BJ (cell line): Measurements from ENCODE around the gene EIF2AK2. TPM values are rescaled to one million over a fixed set of nuclear protein-coding genes. Genes with fewer than 3 reads are reported as not detected.

Experiments used
- CTCF ChIA-PET: fragments of 350-600 bp; formaldehyde crosslinking; extraction: SDS; loops from one replicate; lab custom pipeline; 2021; ENCODE audit warnings: antibody characterized with exemption, inconsistent platforms; lab: Yijun Ruan, JAX
- POLR2A ChIA-PET: fragments of 300-600 bp; sonication (Branson Sonifier 250); formaldehyde crosslinking; extraction: SDS; loops from one replicate; lab custom pipeline; 2021; ENCODE audit warnings: antibody characterized with exemption; lab: Charles Lee
- DNase-seq: peaks from one replicate; pipeline ENCODE4 v3.0.0-alpha.2; 2011; ENCODE audit warnings: low read depth
- H3K27me3 ChIP-seq: 2 replicates; pipeline ENCODE4 v1.6.0; 2011; ENCODE audit warnings: low read length; ENCODE audit not compliant: control insufficient read depth, insufficient read depth
- H3K36me3 ChIP-seq: 2 replicates; pipeline ENCODE4 v1.5.1; 2011; ENCODE audit warnings: low read length; ENCODE audit not compliant: control insufficient read depth, insufficient read depth
- H3K4me3 ChIP-seq: 2 replicates; pipeline ENCODE4 v1.5.1; 2011; ENCODE audit warnings: low read depth, mild to moderate bottlenecking, control low read depth, low read length
- CTCF ChIP-seq: IDR thresholded peaks from 2 replicates; pipeline ENCODE4 v1.5.1; 2011; ENCODE audit warnings: low read depth, mild to moderate bottlenecking, control low read depth, inconsistent platforms, low read length, moderate library complexity; ENCODE audit not compliant: insufficient read depth
- polyA plus RNA-seq: library from polyadenylated mRNA; depleted of rRNA; stranded (reverse); fragments of >200 nt; gene quantifications from 2 replicates; pipeline ENCODE4 v1.2.3, GENCODE V29; 2011; rRNA removed

EIF2AK2 gene
- polyA plus RNA-seq, 1 experiment, result 9.3 TPM

- ChIA-PET POLR2A (no interaction called here), CTCF (interaction anchor here (1.2 kb wide), 1 partner anchor 17 kb away, joined by 3 read pairs; no protein-coding TSS in a partner anchor)
- Histone ChIP-seq H3K36me3 (peaks cover 4% of the 10 kb centered on the region), H3K27me3 (no peaks in the 10 kb centered on the region), H3K4me3 (no peak overlapping the region)
- no peak for TF ChIP-seq CTCF
- no peak for DNase-seq
Observed at GRCh38 chr2:37061013-37061711, 95.6 kb downstream of the EIF2AK2 start.

- H3K36me3 ChIP-seq, result peaks cover 4% of the 10 kb centered on the region
Observed at GRCh38 chr2:37060446-37060845, 96.3 kb downstream of the EIF2AK2 start.

GRCh38 chr2:37059841-37060240 lies 96.9 kb downstream of the EIF2AK2 start:
- peaks cover 4% of the 10 kb centered on the region for H3K36me3 ChIP-seq
- no peak for TF ChIP-seq CTCF
- no peaks in the 10 kb centered on the region for H3K27me3 ChIP-seq
- ChIA-PET POLR2A (no interaction called here), CTCF (interaction anchor here (0.7 to 1.2 kb wide), 2 partner anchors 18 to 19 kb away, joined by 3 read pairs; no protein-coding TSS in a partner anchor)
- DNase-seq, result no peak
- H3K4me3 ChIP-seq, result no peak overlapping the region

More at GRCh38 chr2:37060446-37060845, 96.3 kb downstream of the EIF2AK2 start:
- Histone ChIP-seq H3K4me3 (no peak overlapping the region), H3K27me3 (no peaks in the 10 kb centered on the region)
- ChIA-PET CTCF (interaction anchor here (0.7 to 1.2 kb wide), 2 partner anchors 18 to 19 kb away, joined by 3 read pairs; no protein-coding TSS in a partner anchor), POLR2A (no interaction called here)
- DNase-seq, result no peak
- no peak for TF ChIP-seq CTCF

- DNase-seq, result no peak
- H3K36me3 ChIP-seq, result peaks cover 3% of the 10 kb centered on the region
Observed at GRCh38 chr2:37052600-37053332, 104.0 kb downstream of the EIF2AK2 start.

More at GRCh38 chr2:37052600-37053332, 104.0 kb downstream of the EIF2AK2 start:
- TF ChIP-seq CTCF, result no peak
- Histone ChIP-seq H3K4me3 (no peak overlapping the region), H3K27me3 (no peaks in the 10 kb centered on the region)
- ChIA-PET POLR2A (no interaction called here), CTCF (no interaction called here)

Other genes with a start within 250 kb of the EIF2AK2 start
- gene STRN, start 190.4 kb downstream of the EIF2AK2 start, polyA plus RNA-seq, result 8.5 and 18.0 TPM in 2 replicates
- gene HEATR5B, start 72.6 kb downstream of the EIF2AK2 start, polyA plus RNA-seq, result 10.4 and 17.3 TPM in 2 replicates
- gene GPATCH11, start 72.5 kb downstream of the EIF2AK2 start, polyA plus RNA-seq, result 2.0 and 4.0 TPM in 2 replicates
- not detected in 2 replicates for gene SULT6B1, start 31.7 kb upstream of the EIF2AK2 start, polyA plus RNA-seq
- gene CEBPZOS, start 39.5 kb upstream of the EIF2AK2 start, polyA plus RNA-seq, result 24.6 and 40.0 TPM in 2 replicates
- 3.7 and 9.0 TPM in 2 replicates for gene CEBPZ, start 74.6 kb upstream of the EIF2AK2 start, polyA plus RNA-seq
- 9.5 and 17.3 TPM in 2 replicates for gene NDUFAF7, start 74.7 kb upstream of the EIF2AK2 start, polyA plus RNA-seq
- 12.7 and 21.9 TPM in 2 replicates for gene PRKD3, start 167.9 kb upstream of the EIF2AK2 start, polyA plus RNA-seq
- gene QPCT, start 187.7 kb upstream of the EIF2AK2 start, polyA plus RNA-seq, result 15.9 and 18.1 TPM in 2 replicates